Suprapubic skin (tissue), 4 donors: ENCODE measurements around the gene DIO2.

Experiments
- CTCF ChIP-seq, 2 donors: fragments of 200-600 bp in 1 of 2; fragments of 450-650 bp in 1 of 2; sonication (generic) in 1 of 2; IDR thresholded peaks; one replicate each; pipeline ENCODE4 v1.5.1; 2016 to 2019; ENCODE audit warnings: antibody characterized with exemption in 2 of 2, mild to moderate bottlenecking in 1 of 2, moderate library complexity in 1 of 2
- EP300 ChIP-seq: sonication (generic); formaldehyde crosslinking; IDR thresholded peaks from one replicate; pipeline ENCODE4 v1.6.1; 2017; ENCODE audit warnings: antibody characterized with exemption
- POLR2A ChIP-seq, 2 donors: fragments of 450-650 bp; IDR thresholded peaks; one replicate each; pipeline ENCODE4 v1.6.1; 2017; ENCODE audit warnings: antibody characterized with exemption in 2 of 2, mild to moderate bottlenecking in 2 of 2, moderate library complexity in 2 of 2
- POLR2AphosphoS5 ChIP-seq, 3 donors: sonication (generic); formaldehyde crosslinking; IDR thresholded peaks; one replicate each; pipeline ENCODE4 v1.6.1; 2017; ENCODE audit warnings: antibody characterized with exemption in 3 of 3

- TF ChIP-seq POLR2AphosphoS5 (IDR thresholded peaks at IDR 0.05) (no peak), CTCF (IDR thresholded peaks at IDR 0.05) (no peak), POLR2A (IDR thresholded peaks at IDR 0.05) (no peak), EP300 (no peak)
These were observed 25.0 kb downstream of the DIO2 start for GRCh38 chr14:80186301-80186800.
